ENCODE measurements around the gene GPRIN1. TPM values are rescaled to one million over a fixed set of nuclear protein-coding genes. Genes with fewer than 3 reads are reported as not detected.

GPRIN1 gene
- total RNA-seq, 1 donor from 2014 or later = 0.67 TPM

DNA sequence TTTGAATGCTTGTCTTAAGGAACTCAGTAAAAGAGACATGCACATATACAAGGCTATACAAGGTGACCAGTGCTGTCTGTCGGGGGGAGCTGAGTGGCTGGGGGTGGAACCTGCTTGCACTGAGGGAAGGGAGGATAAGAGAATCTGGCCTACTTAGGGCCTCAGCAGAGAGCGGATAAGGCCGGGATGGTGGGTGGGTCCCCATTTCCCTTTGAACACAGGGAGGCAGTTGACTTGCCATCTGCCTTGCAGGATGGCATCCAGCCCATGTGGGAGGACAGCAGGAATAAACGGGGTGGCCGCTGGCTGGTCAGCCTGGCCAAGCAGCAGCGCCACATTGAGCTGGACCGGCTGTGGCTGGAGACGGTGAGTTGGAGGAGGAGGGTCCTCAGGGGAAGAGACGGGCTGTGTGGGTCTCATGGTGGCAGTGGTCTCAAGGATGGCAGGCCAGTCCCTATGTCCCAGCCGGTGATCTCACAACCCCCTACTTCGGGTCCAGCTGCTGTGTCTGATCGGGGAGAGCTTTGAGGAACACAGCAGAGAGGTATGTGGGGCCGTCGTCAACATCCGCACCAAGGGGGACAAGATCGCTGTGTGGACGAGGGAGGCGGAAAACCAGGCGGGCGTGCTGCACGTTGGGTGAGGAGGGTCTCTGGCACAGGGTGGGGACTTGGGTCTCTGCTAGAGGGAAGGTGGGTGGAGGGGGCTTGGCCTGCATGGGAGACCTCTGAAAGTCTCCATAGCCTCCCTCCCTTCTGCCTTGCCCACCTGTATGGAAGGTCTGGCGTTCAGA lies 35.1 kb upstream of the GPRIN1 start:
- Histone ChIP-seq H3K4me1 (peaks cover 33% of the 10 kb centered on the region), H3F3A (ENCODE audit: low read depth) (peaks cover 22% of the 10 kb centered on the region), H3K9me3 (ENCODE audit: low read depth) (no peaks in the 10 kb centered on the region), H4K20me1 (ENCODE audit: low read depth) (peaks cover 17% of the 10 kb centered on the region), H3K9ac (no peak overlapping the region), H3K79me2 (ENCODE audit: low read depth) (peaks cover 23% of the 10 kb centered on the region), H3K4me2 (peak overlapping the region; percentile 67), H3K27me3 (no peaks in the 10 kb centered on the region), H3K4me3 (no peak overlapping the region), H3K27ac (no peak overlapping the region), H3K36me3 (no peaks in the 10 kb centered on the region), H2AFZ (replicated peaks) (peak overlapping the region; percentile 72)
- peaks cover 36% of the 10 kb centered on the region for H3K4me1 Mint-ChIP-seq
- H3K36me3 Mint-ChIP-seq = no peaks in the 10 kb centered on the region
- peak overlapping the region; percentile 23 for H3K27ac Mint-ChIP-seq
- peaks cover 20% of the 10 kb centered on the region for H3K27me3 Mint-ChIP-seq (ENCODE audit: insufficient read depth, low read depth)
- H3K9me3 Mint-ChIP-seq = no peaks in the 10 kb centered on the region
- DNase-seq (ENCODE audit: low spot score) = no peak
- peak overlapping the region; percentile 52 for H3K4me3 Mint-ChIP-seq
- TF ChIP-seq, protein P1, sequence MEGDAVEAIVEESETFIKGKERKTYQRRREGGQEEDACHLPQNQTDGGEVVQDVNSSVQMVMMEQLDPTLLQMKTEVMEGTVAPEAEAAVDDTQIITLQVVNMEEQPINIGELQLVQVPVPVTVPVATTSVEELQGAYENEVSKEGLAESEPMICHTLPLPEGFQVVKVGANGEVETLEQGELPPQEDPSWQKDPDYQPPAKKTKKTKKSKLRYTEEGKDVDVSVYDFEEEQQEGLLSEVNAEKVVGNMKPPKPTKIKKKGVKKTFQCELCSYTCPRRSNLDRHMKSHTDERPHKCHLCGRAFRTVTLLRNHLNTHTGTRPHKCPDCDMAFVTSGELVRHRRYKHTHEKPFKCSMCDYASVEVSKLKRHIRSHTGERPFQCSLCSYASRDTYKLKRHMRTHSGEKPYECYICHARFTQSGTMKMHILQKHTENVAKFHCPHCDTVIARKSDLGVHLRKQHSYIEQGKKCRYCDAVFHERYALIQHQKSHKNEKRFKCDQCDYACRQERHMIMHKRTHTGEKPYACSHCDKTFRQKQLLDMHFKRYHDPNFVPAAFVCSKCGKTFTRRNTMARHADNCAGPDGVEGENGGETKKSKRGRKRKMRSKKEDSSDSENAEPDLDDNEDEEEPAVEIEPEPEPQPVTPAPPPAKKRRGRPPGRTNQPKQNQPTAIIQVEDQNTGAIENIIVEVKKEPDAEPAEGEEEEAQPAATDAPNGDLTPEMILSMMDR (IDR thresholded peaks at IDR 0.05) = no peak
- TF ChIP-seq EZH2 (IDR thresholded peaks at IDR 0.05) (no peak), EZH2phosphoT487 (IDR thresholded peaks at IDR 0.05) (no peak)

DNA sequence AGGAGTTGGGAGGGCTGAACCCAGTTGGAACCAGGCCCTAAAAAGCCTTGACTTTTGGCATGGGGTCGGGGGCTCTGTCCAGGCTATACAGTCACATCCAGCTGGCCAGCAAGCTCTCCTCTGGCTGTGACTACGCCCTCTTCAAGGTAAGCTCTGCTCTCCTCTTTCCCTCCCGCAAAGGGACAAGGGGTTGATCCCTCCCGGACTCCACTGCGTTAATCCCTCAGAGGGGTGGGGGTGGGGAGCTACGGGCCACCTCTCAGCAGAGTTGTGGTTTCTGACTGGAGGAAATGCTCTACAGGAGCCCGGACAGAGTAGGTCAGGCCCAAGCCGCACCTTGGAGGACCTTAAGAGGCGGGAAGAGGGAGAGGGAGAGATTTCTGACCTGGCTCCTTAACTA lies 34.3 kb upstream of the GPRIN1 start:
- H3K36me3 Mint-ChIP-seq = no peaks in the 10 kb centered on the region
- Histone ChIP-seq H4K20me1 (ENCODE audit: low read depth) (peaks cover 12% of the 10 kb centered on the region), H3K27ac (no peak overlapping the region), H3F3A (ENCODE audit: low read depth) (peaks cover 22% of the 10 kb centered on the region), H3K4me3 (no peak overlapping the region), H3K9me3 (ENCODE audit: low read depth) (no peaks in the 10 kb centered on the region), H3K4me1 (peaks cover 30% of the 10 kb centered on the region), H3K4me2 (peak overlapping the region; percentile 67), H3K36me3 (no peaks in the 10 kb centered on the region), H3K27me3 (no peaks in the 10 kb centered on the region), H3K79me2 (ENCODE audit: low read depth) (peaks cover 15% of the 10 kb centered on the region), H2AFZ (replicated peaks) (peak overlapping the region; percentile 72), H3K9ac (no peak overlapping the region)
- TF ChIP-seq EZH2phosphoT487 (IDR thresholded peaks at IDR 0.05) (no peak), EZH2 (IDR thresholded peaks at IDR 0.05) (no peak)
- TF ChIP-seq, protein P1 (IDR thresholded peaks at IDR 0.05) = no peak
- H3K4me1 Mint-ChIP-seq = peaks cover 31% of the 10 kb centered on the region
- H3K9me3 Mint-ChIP-seq = no peaks in the 10 kb centered on the region
- no peak overlapping the region for H3K27ac Mint-ChIP-seq
- H3K4me3 Mint-ChIP-seq = no peak overlapping the region
- DNase-seq (ENCODE audit: low spot score) = peak; percentile 64
- peaks cover 17% of the 10 kb centered on the region for H3K27me3 Mint-ChIP-seq (ENCODE audit: insufficient read depth, low read depth)

DNA sequence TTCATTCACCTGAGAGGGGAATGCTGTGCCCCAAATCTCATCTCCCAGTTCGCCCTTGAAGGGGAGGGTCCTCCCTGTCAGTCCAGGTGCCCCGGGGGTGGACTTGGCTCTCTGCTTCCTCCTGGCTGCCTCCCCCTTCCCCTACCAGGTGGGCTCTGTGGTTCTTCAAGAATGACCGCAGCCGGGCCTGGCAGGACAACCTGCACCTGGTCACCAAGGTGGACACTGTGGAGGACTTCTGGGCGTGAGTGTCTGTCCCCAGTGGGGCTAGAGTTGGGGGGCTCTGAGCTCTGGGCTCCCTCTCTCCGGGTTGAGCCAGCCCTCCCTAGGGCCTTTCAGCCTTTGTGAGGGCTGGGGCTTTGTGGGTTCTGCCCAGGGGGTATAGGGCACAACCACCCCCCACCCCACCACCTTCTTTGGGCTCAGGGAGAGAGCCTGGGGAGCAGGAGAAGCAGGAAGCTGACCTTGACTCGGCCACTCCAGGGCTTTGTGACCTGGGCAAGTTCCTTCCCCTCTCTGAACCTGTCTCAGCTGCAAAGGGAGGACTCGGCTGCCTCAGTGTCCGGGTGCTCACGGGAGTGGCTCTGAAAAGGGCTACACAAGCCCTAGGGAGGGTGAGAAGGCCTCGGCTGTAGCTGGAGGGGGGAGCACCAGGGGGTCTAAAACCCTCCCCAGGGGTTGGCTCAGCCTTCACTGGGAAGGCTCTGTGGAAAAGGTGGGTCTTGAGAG lies 33.7 kb upstream of the GPRIN1 start:
- H3K27ac ChIP-seq = no peak overlapping the region
- Mint-ChIP-seq H3K27ac (no peak overlapping the region), H3K4me1 (peaks cover 29% of the 10 kb centered on the region), H3K27me3 (ENCODE audit: insufficient read depth, low read depth) (peaks cover 17% of the 10 kb centered on the region), H3K36me3 (no peaks in the 10 kb centered on the region), H3K4me3 (no peak overlapping the region), H3K9me3 (no peaks in the 10 kb centered on the region)
- H3K4me2 ChIP-seq = peak overlapping the region; percentile 67
- peak overlapping the region; percentile 72 for H2AFZ ChIP-seq (replicated peaks)
- H3F3A ChIP-seq (ENCODE audit: low read depth) = peaks cover 22% of the 10 kb centered on the region
- H3K9ac ChIP-seq = no peak overlapping the region
- H4K20me1 ChIP-seq (ENCODE audit: low read depth) = peaks cover 7% of the 10 kb centered on the region
- no peaks in the 10 kb centered on the region for H3K36me3 ChIP-seq
- H3K4me3 ChIP-seq = no peak overlapping the region
- H3K27me3 ChIP-seq = no peaks in the 10 kb centered on the region
- no peak for TF ChIP-seq EZH2phosphoT487 (IDR thresholded peaks at IDR 0.05)
- TF ChIP-seq EZH2 (IDR thresholded peaks at IDR 0.05) = no peak
- TF ChIP-seq, protein P1 (IDR thresholded peaks at IDR 0.05) = no peak
- peaks cover 9% of the 10 kb centered on the region for H3K79me2 ChIP-seq (ENCODE audit: low read depth)
- no peaks in the 10 kb centered on the region for H3K9me3 ChIP-seq (ENCODE audit: low read depth)
- H3K4me1 ChIP-seq = peaks cover 30% of the 10 kb centered on the region
- no peak for DNase-seq (ENCODE audit: low spot score)
